Hepatocyte (in vitro differentiated cells): ENCODE measurements around the gene FAM72D. TPM values are rescaled to one million over a fixed set of nuclear protein-coding genes. Genes with fewer than 3 reads are reported as not detected.
"Not testable (repeated sequence)": the region's sequence is repeated elsewhere in the genome, so short reads cannot be mapped to it uniquely, and the experiment has no call there.

Experiments
- DNase-seq: peaks from one replicate; pipeline ENCODE4 v3.0.0-alpha.2; 2016; ENCODE audit warnings: low spot score
- H2AFZ ChIP-seq: fragments of 200-600 bp; sonication (generic); 2 replicates; pipeline ENCODE4 v1.6.0; 2016; ENCODE audit warnings: antibody characterized with exemption, mild to moderate bottlenecking
- H3K27ac ChIP-seq: fragments of 200-600 bp; sonication (generic); 2 replicates; pipeline ENCODE4 v1.5.1; 2016; ENCODE audit warnings: mild to moderate bottlenecking
- H3K27me3 ChIP-seq: fragments of 200-600 bp; sonication (generic); 2 replicates; pipeline ENCODE4 v1.6.1; 2016
- H3K36me3 ChIP-seq: fragments of 200-600 bp; sonication (generic); replicated peaks from 2 replicates; pipeline ENCODE4 v1.5.1; 2016; ENCODE audit warnings: low read depth; ENCODE audit not compliant: insufficient read depth
- H3K4me1 ChIP-seq: fragments of 200-600 bp; sonication (generic); 2 replicates; pipeline ENCODE4 v1.5.1; 2016; ENCODE audit warnings: mild to moderate bottlenecking, moderate library complexity; ENCODE audit not compliant: insufficient read depth
- H3K4me2 ChIP-seq: fragments of 200-600 bp; sonication (generic); 2 replicates; pipeline ENCODE4 v1.6.0; 2016
- H3K4me3 ChIP-seq: fragments of 200-600 bp; sonication (generic); 2 replicates; pipeline ENCODE4 v1.5.1; 2016; ENCODE audit warnings: mild to moderate bottlenecking
- H3K79me2 ChIP-seq: fragments of 200-600 bp; sonication (generic); 2 replicates; pipeline ENCODE4 v1.6.0; 2017; ENCODE audit warnings: mild to moderate bottlenecking
- H3K9me2 ChIP-seq: fragments of 200-600 bp; sonication (generic); replicated peaks from 2 replicates; pipeline ENCODE4 v1.6.0; 2017; ENCODE audit warnings: mild to moderate bottlenecking; ENCODE audit not compliant: insufficient read depth
- H3K9me3 ChIP-seq: fragments of 200-600 bp; sonication (generic); 2 replicates; pipeline ENCODE4 v1.5.1; 2016; ENCODE audit warnings: low read depth, mild to moderate bottlenecking
- H4K20me1 ChIP-seq: fragments of 200-600 bp; sonication (generic); 2 replicates; pipeline ENCODE4 v1.6.0; 2016; ENCODE audit warnings: mild to moderate bottlenecking; ENCODE audit not compliant: insufficient read depth, poor library complexity, severe bottlenecking
- WGBS: methylation state at CpG from one replicate; pipeline ENCODE4 v1.1.6; 2016; ENCODE audit warnings: low lambda C conversion rate; ENCODE audit errors: missing lambda C conversion rate; 5-methylcytosine and 5-hydroxymethylcytosine counted together
- polyA plus RNA-seq: library from polyadenylated mRNA; unstranded; fragments of >200 nt; fragmentation: Nextera tagmentation; extraction: Ambion mirVana; gene quantifications from 2 replicates; pipeline ENCODE4 v1.2.1, GENCODE V29; 2016
- total RNA-seq: library from RNA; depleted of rRNA; stranded (reverse); fragments of >200 nt; gene quantifications from 2 replicates; pipeline ENCODE4 v1.2.3, GENCODE V29; 2014

Gene FAM72D
- total and polyA plus RNA-seq, 2 experiments from 2014 or later, result 0.40 to 0.63 TPM

DNA sequence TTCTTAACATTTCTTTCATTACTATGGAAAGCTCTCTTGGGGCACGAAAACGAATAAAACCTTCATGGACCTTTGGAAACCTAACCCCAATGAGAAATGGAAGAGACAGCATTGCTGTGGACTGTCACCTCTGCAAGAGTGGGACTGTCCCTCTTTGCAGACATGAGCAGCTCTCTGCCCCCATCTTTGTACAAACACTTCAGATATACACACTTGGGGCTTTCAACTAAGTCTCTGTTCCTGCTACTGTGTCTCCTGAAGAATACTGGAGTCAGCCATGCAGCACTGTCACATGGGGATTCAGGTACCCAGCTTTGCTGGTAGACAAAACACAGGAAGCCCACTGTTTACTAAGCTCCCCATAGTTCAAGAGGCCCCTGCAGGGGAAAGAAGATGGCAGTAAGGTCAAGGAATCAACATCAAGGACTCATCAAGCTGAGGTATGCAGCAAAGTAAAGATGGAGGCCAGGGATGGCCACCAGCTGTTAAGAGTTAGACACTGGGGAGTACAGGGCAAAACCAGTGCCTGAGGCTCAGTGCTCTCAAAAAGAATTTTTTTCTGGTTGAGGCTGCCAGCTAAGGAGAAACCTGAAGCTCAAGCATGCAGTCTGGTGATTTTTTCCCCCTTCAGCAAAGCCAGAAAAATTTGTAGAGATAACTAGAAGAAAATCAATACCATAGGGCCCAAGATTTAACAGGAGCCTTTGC lies 31.7 kb upstream of the FAM72D start:
- not testable (repeated sequence) for H3K4me2 ChIP-seq, H2AFZ ChIP-seq, DNase-seq, H3K4me1 ChIP-seq, H3K79me2 ChIP-seq, H3K9me2 ChIP-seq, H3K27me3 ChIP-seq, H3K36me3 ChIP-seq, H3K4me3 ChIP-seq, H4K20me1 ChIP-seq, H3K27ac ChIP-seq, H3K9me3 ChIP-seq
- WGBS, result no CpG with 5 or more reads among the region's 2 CpGs

DNA sequence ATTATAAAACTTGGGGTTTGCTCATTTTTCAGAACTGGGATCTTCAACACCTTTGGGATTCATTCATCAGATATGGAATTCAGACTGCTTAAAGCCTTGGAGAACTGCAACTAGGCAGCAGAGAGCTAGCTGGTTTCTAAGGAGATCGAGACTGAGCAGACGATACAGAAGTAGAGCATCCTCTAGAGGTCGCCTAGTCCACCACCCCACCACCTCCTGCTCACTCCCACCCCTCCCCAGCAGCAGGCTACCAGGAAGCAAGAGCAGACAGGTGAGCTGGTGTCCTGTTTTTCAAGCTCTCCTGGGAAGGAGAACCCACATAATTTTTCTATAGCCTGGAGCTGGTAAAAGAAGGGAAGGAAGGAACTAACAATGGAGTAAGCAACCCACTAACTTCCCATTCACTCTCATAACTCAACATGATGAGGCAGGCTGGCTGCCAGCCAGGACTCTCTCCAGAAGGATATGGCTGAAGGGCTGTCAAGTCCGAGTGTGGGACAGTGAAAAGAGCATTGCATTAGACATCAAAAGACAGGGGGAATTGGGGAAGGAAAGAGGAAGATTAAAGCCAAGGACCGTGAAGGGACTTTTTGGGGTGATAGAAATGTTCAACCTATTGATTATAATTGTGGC lies 30.5 kb upstream of the FAM72D start:
- WGBS, result 7% methylated on average over 2 of the region's 5 CpGs
- not testable (repeated sequence) for H3K4me3 ChIP-seq, H3K36me3 ChIP-seq, H3K27me3 ChIP-seq, DNase-seq, H3K9me3 ChIP-seq, H3K27ac ChIP-seq, H3K4me2 ChIP-seq, H3K79me2 ChIP-seq, H2AFZ ChIP-seq, H3K4me1 ChIP-seq, H4K20me1 ChIP-seq, H3K9me2 ChIP-seq

DNA sequence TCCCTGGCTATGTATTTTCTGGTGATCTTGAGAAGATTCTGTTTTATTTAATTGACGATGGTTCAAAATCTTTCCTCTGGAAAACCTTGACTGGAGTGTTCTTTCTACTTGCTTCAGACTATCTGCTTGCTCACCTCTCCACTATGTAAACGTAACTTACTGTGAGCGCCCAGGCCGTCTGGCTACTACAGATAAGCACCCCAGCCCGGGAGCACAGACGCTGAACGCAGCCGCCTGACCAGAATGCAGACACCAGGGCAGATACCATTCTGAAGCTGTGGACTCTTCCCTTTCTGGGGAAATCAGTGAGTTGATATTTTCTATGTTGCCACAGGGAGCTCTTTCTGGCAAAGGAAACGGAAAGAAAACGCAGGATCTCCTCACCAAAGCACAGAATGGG lies 29.3 kb upstream of the FAM72D start:
- not testable (repeated sequence) for DNase-seq, H3K9me3 ChIP-seq, H3K4me3 ChIP-seq, H3K79me2 ChIP-seq, H3K4me2 ChIP-seq, H3K36me3 ChIP-seq, H4K20me1 ChIP-seq, H3K27me3 ChIP-seq, H2AFZ ChIP-seq, H3K9me2 ChIP-seq, H3K4me1 ChIP-seq, H3K27ac ChIP-seq
- 37% methylated on average over 6 of the region's 10 CpGs for WGBS

DNA sequence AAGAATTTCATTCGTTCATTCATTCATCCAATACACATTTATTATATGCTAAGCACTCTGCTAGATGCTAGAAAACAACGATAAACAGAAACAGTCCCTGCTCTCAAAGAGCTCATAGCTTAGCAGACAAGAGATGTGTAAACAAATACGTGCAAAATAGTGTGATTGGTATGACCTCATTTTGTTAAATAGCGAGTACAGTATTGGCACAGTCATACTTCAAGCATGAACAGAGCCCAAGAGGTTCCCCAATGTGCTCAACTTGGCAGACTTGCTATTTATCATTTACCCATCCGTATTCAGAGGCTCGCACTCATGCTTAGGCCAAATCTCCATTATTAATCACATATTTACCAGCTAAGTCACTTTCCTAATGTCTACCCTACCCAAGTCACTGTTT lies 24.2 kb upstream of the FAM72D start:
- H3K36me3 ChIP-seq, H3K4me2 ChIP-seq, H3K27me3 ChIP-seq, H4K20me1 ChIP-seq, H3K9me3 ChIP-seq, H3K27ac ChIP-seq, DNase-seq, H3K4me1 ChIP-seq, H3K79me2 ChIP-seq, H2AFZ ChIP-seq, H3K4me3 ChIP-seq, H3K9me2 ChIP-seq: not testable (repeated sequence)
- WGBS, result no CpG with 5 or more reads among the region's 6 CpGs

DNA sequence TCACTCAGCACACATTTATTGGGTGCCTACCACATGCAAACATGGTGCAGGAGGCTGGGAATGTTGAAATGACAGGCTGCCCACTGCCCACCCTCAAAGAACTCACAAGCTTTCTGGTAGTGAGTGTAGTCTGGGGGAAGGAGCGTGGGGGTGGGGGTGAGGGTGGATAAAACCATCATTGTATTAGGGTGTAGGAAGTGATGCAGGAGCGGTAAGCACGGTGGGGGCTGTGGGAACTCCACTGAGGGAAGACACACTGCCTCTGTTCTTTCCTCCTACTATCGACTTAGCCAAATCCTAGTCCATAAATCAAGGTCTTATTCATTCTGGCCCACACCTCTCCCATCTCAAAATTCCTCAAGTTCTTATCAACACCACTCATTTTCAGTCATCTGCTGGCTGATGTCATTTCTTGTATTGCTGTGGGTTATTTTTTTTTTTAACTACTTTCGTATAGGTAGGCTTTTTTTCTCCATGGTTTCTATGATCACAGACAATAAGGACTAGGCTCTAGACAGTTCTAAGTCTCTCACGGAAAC lies 21.7 kb upstream of the FAM72D start:
- not testable (repeated sequence) for H4K20me1 ChIP-seq, H2AFZ ChIP-seq
- 53% methylated on average over 3 of the region's 6 CpGs for WGBS

DNA sequence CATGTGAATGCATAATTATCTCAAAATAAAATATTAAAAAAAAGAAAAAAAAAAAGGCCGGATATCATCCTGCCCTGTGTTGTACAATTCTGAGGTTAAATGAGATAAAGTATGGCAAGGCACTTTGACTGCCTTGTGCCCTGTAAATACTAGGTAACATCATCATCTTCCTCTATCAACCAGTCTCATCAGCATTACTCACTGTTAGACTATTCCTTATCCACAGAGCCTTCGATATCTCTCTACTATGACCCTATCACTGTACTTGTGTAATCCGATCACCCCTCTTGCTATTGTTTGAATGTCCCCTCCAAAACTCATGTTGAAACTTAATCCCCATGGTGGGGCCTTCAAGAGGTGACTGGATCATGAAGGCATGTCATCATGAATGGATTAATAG lies 18.9 kb upstream of the FAM72D start:
- not testable (repeated sequence) for H3K4me2 ChIP-seq, H3K9me3 ChIP-seq, H4K20me1 ChIP-seq, H3K27me3 ChIP-seq, DNase-seq, H2AFZ ChIP-seq, H3K79me2 ChIP-seq, H3K4me1 ChIP-seq, H3K4me3 ChIP-seq, H3K36me3 ChIP-seq, H3K27ac ChIP-seq, H3K9me2 ChIP-seq
- WGBS, result no CpG with 5 or more reads among the region's 3 CpGs

More for the DNA sequence above, 21.7 kb upstream of the FAM72D start:
- not testable (repeated sequence) for H3K79me2 ChIP-seq, H3K36me3 ChIP-seq, H3K27ac ChIP-seq, H3K27me3 ChIP-seq, H3K4me1 ChIP-seq, H3K4me3 ChIP-seq, H3K4me2 ChIP-seq, H3K9me2 ChIP-seq, H3K9me3 ChIP-seq, DNase-seq

DNA sequence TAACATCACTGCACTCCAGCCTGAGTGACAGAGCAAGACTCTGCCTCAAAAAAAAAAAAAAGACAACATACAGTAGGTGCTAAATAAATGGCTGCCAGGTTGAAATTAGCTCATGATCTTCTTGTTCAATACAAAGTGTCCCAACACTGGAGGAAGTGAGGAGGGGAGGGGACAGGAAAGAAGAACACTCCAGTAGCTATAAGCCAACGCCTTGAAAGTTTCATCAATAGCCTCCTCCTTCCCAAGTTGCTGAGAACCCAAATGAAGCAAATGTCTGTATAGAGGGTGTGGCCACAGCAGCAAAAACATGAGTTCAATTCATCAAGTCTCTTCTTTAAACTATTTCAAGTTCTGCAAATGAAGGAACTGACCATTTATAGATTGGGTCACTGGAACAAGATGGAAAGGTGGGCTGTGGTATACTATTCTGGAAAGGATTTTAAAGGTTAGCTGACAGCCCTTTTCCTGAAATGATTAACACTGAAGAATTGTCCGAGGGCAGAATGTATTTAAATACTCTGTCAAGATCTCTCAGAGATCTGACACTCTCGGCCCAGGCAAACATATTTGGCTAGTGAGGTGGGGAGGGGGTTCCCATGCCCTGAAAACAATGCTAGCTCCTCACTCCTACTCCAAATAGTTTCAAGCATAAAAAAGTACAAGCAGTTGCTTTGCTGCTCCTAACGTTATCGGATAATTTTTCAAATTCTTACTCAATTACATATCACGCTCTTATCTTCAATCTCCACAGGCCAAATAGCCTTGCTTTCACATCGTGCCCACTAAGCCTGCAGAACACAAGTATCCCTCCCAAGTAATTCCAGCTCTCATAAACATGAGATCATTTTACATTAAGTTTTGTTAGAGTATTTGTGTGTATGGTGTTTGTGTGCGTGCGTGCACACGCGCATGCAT lies 17.6 kb upstream of the FAM72D start:
- WGBS, result no CpG with 5 or more reads among the region's 11 CpGs
- H3K27me3 ChIP-seq, H3K27ac ChIP-seq, H3K79me2 ChIP-seq, H3K36me3 ChIP-seq, H3K4me2 ChIP-seq, H3K9me3 ChIP-seq, H3K9me2 ChIP-seq, H3K4me3 ChIP-seq, DNase-seq, H2AFZ ChIP-seq, H4K20me1 ChIP-seq, H3K4me1 ChIP-seq: not testable (repeated sequence)

DNA sequence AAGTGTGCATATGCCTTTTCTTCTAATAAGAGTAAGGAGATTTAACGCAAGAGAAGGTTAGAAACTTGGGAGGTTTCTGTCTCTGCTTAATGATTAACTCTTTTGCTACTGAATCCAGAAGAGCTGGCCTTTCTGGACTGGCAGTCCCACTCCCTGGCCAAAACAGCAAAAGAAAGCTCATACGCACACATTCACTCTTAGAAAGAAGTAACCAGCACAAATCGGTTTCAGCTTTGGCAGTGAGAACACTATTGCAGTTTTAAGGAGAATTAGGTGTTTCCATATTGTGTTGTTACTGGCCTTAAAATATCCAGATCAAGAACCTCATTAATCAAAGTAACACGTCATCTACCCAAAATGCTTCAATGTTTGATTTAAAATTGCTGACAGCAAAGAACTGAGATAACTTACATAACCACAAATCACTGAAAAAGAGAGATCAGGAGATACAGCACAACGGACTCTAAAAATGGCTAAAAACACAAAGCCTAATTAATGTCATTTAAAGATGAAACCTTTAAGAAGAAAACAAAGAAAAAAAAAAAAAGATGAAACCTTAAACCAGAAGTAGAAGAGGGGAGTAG lies 16.9 kb upstream of the FAM72D start:
- DNase-seq, H3K4me3 ChIP-seq, H3K9me2 ChIP-seq, H3K9me3 ChIP-seq, H3K27me3 ChIP-seq, H3K4me2 ChIP-seq, H4K20me1 ChIP-seq, H3K27ac ChIP-seq, H3K36me3 ChIP-seq, H3K79me2 ChIP-seq, H2AFZ ChIP-seq, H3K4me1 ChIP-seq: not testable (repeated sequence)
- WGBS, result no CpG with 5 or more reads among the region's 5 CpGs
